OCI-LY3 (cell line): ENCODE measurements around the gene TTF1.

Experiments used
- H2AFZ ChIP-seq: fragments of 200-600, 300-600 bp; shearing (Covaris generic); 2 replicates; pipeline ENCODE4 v1.6.0; 2014; ENCODE audit warnings: antibody characterized with exemption, low read depth, low read length
- H3K27ac ChIP-seq: fragments of 200-600, 300-600 bp; sonication (generic); 2 replicates; pipeline ENCODE4 v1.5.1; 2014; ENCODE audit warnings: mild to moderate bottlenecking, low read length, moderate library complexity, mixed read lengths
- H3K27me3 ChIP-seq: fragments of 200-600, 300-600 bp; sonication (generic); 2 replicates; pipeline ENCODE4 v1.6.1; 2014; ENCODE audit warnings: low read depth, low read length, mixed read lengths
- H3K36me3 ChIP-seq: fragments of 200-600, 300-600 bp; sonication (generic); replicated peaks from 2 replicates; pipeline ENCODE3; 2014; ENCODE audit warnings: low read depth, low read length, mixed read lengths
- H3K4me1 ChIP-seq: fragments of 300-600, 200-600 bp; sonication (generic); 2 replicates; pipeline ENCODE4 v1.6.1; 2014; ENCODE audit warnings: low read length, mixed read lengths
- H3K4me2 ChIP-seq: fragments of 200-600, 300-600 bp; sonication (generic); 2 replicates; pipeline ENCODE4 v1.6.1; 2014; ENCODE audit warnings: low read length, mixed read lengths
- H3K4me3 ChIP-seq: fragments of 300-600, 200-600 bp; sonication (generic); 2 replicates; pipeline ENCODE4 v1.5.1; 2014; ENCODE audit warnings: antibody characterized with exemption, mild to moderate bottlenecking, low read length, moderate library complexity
- H3K79me2 ChIP-seq: fragments of 300-600, 200-600 bp; shearing (Covaris generic); 2 replicates; pipeline ENCODE4 v1.6.1; 2014; ENCODE audit warnings: mild to moderate bottlenecking, low read length, mixed read lengths
- H3K9ac ChIP-seq: fragments of 300-600, 200-600 bp; shearing (Covaris generic); 2 replicates; pipeline ENCODE4 v1.6.0; 2014; ENCODE audit warnings: mild to moderate bottlenecking, low read length, moderate library complexity
- H3K9me3 ChIP-seq: fragments of 200-600, 300-600 bp; shearing (Covaris generic); 2 replicates; pipeline ENCODE4 v1.6.1; 2014; ENCODE audit warnings: low read length, mixed read lengths; ENCODE audit not compliant: insufficient read depth
- H4K20me1 ChIP-seq: fragments of 200-600, 300-600 bp; sonication (generic); 2 replicates; pipeline ENCODE4 v1.6.1; 2016; ENCODE audit warnings: low read length, mixed read lengths; ENCODE audit not compliant: insufficient read depth
- EZH2phosphoT487 ChIP-seq: fragments of 200-600 bp; shearing (Covaris generic); IDR thresholded peaks from 2 replicates; pipeline ENCODE4 v1.6.1; 2018; ENCODE audit warnings: antibody characterized with exemption, mixed run types, low read depth
- TF ChIP-seq, protein P1 (sequence below): fragments of 200-600, 300-600 bp; sonication (generic); IDR thresholded peaks from 2 replicates; pipeline ENCODE4 v1.5.1; 2014; ENCODE audit warnings: antibody characterized with exemption, low read length, low read depth

TTF1 gene

DNA sequence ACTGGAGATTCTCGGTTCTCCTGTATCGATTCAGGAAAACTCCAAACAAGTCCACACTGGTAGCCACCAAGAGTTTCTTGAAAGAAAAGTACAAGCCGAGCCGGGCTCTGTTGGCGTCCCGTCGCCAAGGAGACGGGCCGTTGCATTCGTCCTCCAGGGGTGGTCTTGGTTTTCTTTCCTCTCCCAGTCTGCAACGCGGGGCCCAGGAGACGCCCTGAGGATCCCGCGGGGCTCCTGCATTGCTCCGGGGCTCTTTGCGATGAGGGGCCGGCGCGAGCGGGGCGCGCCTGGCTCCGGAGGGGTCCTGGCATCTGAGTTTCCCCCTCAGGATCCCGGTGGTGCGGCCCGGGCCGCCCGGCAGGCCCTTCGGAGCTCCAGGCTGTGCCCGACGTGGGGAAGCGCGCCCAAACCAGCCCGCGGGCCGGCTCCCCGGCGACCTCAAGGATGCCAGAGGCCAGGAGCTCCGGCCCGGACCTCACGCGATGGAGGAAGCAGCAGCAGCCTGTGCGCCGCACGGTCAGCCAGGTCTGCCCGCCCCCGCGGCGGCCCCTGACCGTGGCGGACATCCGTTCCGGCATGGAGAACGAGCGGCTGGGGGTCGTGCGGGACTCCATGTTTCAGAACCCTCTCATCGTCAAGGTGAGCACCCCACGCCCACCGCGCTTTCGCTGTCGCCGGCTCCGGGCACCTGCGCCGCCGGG lies 3.3 kb upstream of the TTF1 start, which contains the start of gene CFAP77:
Gene CFAP77 (plus strand): TSS at position 384 of the 701 bp plus-strand sequence. CDS start 61 bp downstream, at position 445.
- peak within 1 kb of the TSS; percentile 32; the same call in 1 of the 2 replicates for H3K9ac ChIP-seq
- peak within 1 kb of the TSS; percentile 91 for H3K4me2 ChIP-seq
- H3K9me3 ChIP-seq, result no peaks in the 10 kb centered on the region
- peak within 1 kb of the TSS; percentile 76 for H3K4me3 ChIP-seq
- H3K79me2 ChIP-seq, result peaks cover 14% of the 10 kb centered on the region
- H2AFZ ChIP-seq, result peak within 1 kb of the TSS; percentile 84; the same call in 1 of the 2 replicates
- TF ChIP-seq EZH2phosphoT487, result no peak
- TF ChIP-seq, protein P1, sequence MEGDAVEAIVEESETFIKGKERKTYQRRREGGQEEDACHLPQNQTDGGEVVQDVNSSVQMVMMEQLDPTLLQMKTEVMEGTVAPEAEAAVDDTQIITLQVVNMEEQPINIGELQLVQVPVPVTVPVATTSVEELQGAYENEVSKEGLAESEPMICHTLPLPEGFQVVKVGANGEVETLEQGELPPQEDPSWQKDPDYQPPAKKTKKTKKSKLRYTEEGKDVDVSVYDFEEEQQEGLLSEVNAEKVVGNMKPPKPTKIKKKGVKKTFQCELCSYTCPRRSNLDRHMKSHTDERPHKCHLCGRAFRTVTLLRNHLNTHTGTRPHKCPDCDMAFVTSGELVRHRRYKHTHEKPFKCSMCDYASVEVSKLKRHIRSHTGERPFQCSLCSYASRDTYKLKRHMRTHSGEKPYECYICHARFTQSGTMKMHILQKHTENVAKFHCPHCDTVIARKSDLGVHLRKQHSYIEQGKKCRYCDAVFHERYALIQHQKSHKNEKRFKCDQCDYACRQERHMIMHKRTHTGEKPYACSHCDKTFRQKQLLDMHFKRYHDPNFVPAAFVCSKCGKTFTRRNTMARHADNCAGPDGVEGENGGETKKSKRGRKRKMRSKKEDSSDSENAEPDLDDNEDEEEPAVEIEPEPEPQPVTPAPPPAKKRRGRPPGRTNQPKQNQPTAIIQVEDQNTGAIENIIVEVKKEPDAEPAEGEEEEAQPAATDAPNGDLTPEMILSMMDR, result no peak
- no peaks in the 10 kb centered on the region for H4K20me1 ChIP-seq
- H3K27me3 ChIP-seq, result peaks cover 40% of the 10 kb centered on the region
- H3K36me3 ChIP-seq, result no peaks in the 10 kb centered on the region
- peaks cover 33% of the 10 kb centered on the region for H3K4me1 ChIP-seq
- H3K27ac ChIP-seq, result no peak within 1 kb of the TSS

DNA sequence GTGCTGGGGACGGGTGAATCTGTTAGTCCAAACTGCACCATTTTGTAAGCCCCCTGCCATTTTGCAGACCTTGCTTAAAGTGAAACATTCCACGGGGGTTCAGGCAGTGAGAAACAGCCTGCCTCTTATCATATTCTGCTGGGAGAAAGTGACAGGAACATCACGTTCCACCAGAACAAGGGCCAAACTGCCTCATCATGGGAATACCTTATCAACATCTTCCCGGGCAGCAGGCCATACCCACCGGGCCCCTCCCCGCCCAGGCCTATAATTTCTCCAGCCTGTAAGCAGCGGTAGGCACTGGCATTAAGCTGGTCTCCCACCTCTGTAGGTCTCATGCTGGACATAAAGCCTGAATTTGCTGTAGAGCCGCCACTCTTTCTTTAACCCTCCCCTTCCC lies 1.9 kb upstream of the TTF1 start:
- H3K27ac ChIP-seq, result no peak overlapping the region

DNA sequence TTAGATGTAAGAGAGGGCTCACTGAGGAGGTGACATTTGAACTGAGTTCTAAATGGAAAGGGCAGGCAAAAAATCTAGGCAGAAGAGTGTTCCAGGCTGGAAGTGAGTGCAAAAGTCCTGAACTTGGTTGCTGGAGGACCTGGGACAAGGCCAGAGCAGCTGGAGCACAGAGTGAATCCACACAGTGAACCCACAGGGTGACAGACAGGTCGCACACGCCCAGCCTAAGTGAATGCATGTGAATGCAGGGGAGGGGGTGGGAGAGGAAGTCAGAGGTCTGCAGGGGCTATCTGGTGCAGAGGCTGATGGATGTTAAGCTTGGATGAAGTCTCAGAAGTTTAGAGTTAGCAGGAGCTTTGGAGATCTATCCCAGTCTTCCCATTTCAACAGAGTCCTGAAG lies 556 bp upstream of the TTF1 start:
- H3K27me3 ChIP-seq, result peaks cover 15% of the 10 kb centered on the region
- TF ChIP-seq, protein P1, result no peak
- TF ChIP-seq EZH2phosphoT487, result no peak
- H3K4me2 ChIP-seq, result peak overlapping the region; percentile 96
- H3K27ac ChIP-seq, result no peak overlapping the region
- no peaks in the 10 kb centered on the region for H3K9me3 ChIP-seq
- peaks cover 3% of the 10 kb centered on the region for H3K36me3 ChIP-seq
- peak overlapping the region; percentile 96 for H3K4me3 ChIP-seq
- H3K4me1 ChIP-seq, result peaks cover 33% of the 10 kb centered on the region
- no peaks in the 10 kb centered on the region for H4K20me1 ChIP-seq
- peak overlapping the region; percentile 95; the same call in 1 of the 2 replicates for H2AFZ ChIP-seq
- H3K9ac ChIP-seq, result no peak overlapping the region
- peaks cover 22% of the 10 kb centered on the region for H3K79me2 ChIP-seq

More for the DNA sequence above, 1.9 kb upstream of the TTF1 start:
- H3K27me3 ChIP-seq, result peaks cover 27% of the 10 kb centered on the region
- H3K79me2 ChIP-seq, result peaks cover 22% of the 10 kb centered on the region
- no peak overlapping the region for H2AFZ ChIP-seq
- TF ChIP-seq, protein P1, result no peak
- TF ChIP-seq EZH2phosphoT487, result no peak
- H3K9ac ChIP-seq, result no peak overlapping the region
- no peak overlapping the region for H3K4me2 ChIP-seq
- H3K4me3 ChIP-seq, result no peak overlapping the region
- no peaks in the 10 kb centered on the region for H3K36me3 ChIP-seq
- H4K20me1 ChIP-seq, result no peaks in the 10 kb centered on the region
- H3K9me3 ChIP-seq, result no peaks in the 10 kb centered on the region
- H3K4me1 ChIP-seq, result peaks cover 33% of the 10 kb centered on the region

DNA sequence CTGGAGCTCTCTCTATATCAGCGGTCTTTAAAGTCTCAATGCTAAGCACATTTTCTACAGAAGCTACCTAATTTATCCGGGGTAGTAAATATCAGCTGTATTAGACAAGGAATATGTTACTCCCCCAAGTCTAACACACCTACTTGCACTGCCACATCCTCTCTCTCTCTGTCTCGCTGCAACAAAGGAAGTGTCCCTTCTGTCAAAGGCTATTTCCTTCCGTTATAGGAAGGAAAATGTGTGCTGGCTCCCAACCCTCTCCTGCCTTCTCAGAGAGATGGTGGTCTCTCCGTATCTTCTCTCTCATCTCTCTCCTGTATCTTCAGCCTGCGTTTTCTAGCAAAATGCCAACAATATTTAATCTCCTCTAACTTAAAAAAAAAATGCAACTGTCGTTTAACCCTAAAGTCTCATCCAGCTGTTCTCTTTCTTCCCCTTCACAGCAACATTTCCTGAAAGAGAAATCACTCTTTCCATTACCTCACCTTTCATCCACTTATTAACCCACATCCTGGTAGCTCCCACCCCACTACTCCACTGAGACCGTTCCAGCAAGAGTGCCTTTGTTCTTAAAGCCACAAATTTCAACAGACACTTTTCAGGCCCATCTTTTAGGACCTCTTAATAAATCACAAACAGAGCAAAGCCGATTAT lies 2.3 kb downstream of the TTF1 start:
- H3K27ac ChIP-seq, result no peak overlapping the region
- no peaks in the 10 kb centered on the region for H4K20me1 ChIP-seq
- H3K4me1 ChIP-seq, result peaks cover 14% of the 10 kb centered on the region
- H3K4me3 ChIP-seq, result no peak overlapping the region
- TF ChIP-seq, protein P1, result no peak
- TF ChIP-seq EZH2phosphoT487, result no peak
- H3K4me2 ChIP-seq, result no peak overlapping the region
- peaks cover 22% of the 10 kb centered on the region for H3K79me2 ChIP-seq
- peaks cover 2% of the 10 kb centered on the region for H3K27me3 ChIP-seq
- H2AFZ ChIP-seq, result no peak overlapping the region
- H3K9me3 ChIP-seq, result no peaks in the 10 kb centered on the region
- no peak overlapping the region for H3K9ac ChIP-seq
- peaks cover 18% of the 10 kb centered on the region for H3K36me3 ChIP-seq
